Measurements from ENCODE around the gene NHERF1. TPM values are rescaled to one million over a fixed set of nuclear protein-coding genes. Genes with fewer than 3 reads are reported as not detected.

The NHERF1 gene
- total and polyA plus RNA-seq, 2 of the 13 experiments (the other 11 are each of a cell fraction or from before 2014, with no cell fraction given), result 169 to 269 TPM

DNA sequence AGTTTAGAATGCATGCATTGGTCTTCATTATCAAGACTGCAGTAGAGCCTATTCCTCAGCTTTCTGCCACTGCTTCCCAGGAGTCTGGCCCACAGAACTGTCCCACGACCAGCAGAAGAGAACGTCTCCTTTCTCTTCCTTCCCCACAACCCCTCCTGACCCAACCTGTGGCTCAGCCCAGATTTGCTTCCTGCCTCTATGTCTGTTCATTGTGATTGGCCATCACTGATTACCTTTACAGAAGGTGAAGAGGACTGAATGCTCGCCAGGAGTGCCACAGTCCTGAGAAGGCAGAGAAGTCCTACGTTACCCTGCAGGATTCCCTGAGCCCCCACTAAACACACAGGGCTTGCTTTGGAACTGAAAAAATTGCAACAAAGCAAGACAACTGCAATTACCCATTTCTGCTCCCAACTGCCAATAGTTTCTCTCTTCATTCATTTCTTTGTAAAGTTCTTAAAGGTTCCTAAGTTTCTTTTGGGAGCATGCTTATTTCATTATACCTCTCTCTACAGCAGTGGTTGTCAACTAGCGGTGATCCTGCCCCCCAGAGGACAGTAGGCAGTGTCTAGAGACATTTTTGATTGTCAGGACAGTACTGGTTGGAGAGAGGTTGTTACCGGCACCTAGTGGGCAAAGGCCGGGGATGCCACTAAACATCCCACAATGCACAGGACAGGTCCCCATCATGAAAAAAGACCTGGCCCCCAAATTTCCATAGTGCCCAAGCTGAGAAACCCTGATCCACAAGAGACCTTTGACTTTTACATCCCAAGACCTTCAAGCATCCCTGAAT is 32.2 kb downstream of the NHERF1 start (continued):
- TF ChIP-seq, protein P1, sequence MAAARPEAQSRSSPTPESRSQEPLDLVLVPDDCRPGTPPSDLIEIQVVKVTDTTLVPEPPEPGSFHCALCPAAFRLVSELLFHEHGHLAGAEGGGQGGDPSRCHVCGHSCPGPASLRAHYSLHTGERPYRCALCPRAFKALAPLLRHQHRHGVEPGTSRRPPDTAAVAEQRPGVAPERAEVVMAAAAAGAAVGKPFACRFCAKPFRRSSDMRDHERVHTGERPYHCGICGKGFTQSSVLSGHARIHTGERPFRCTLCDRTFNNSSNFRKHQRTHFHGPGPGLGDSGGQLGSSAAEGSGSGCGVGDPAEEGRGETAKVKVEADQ (CRISPR knock-in tag; IDR thresholded peaks at IDR 0.05; ENCODE audit: borderline replicate concordance), result no peak
- TF ChIP-seq ZFP90 (CRISPR knock-in tag; IDR thresholded peaks at IDR 0.05; ENCODE audit: borderline replicate concordance) (no peak), LBX2 (CRISPR knock-in tag; IDR thresholded peaks at IDR 0.05; ENCODE audit: borderline replicate concordance) (no peak), CBX2 (IDR thresholded peaks at IDR 0.05; ENCODE audit: low read depth, low read length) (no peak), CBX2 (CRISPR knock-in tag; IDR thresholded peaks at IDR 0.05; ENCODE audit: low read depth) (no peak), HCFC1 (IDR thresholded peaks at IDR 0.05; ENCODE audit: low read depth, low read length) (no peak), ZBTB42 (CRISPR knock-in tag; IDR thresholded peaks at IDR 0.05) (no peak), EED (CRISPR knock-in tag; IDR thresholded peaks at IDR 0.05) (peak; percentile 30; the same call in 1 of the 2 replicates), ZBTB10 (CRISPR knock-in tag; IDR thresholded peaks at IDR 0.05; ENCODE audit: borderline replicate concordance) (no peak), NFKB2 (CRISPR knock-in tag; IDR thresholded peaks at IDR 0.05; ENCODE audit: borderline replicate concordance) (no peak), PITX1 (CRISPR knock-in tag; IDR thresholded peaks at IDR 0.05) (no peak), SIN3B (IDR thresholded peaks at IDR 0.05; ENCODE audit: low read length) (no peak), SCMH1 (CRISPR knock-in tag; IDR thresholded peaks at IDR 0.05; ENCODE audit: borderline replicate concordance) (no peak), JUN (CRISPR knock-in tag; IDR thresholded peaks at IDR 0.05) (no peak), ZNF230 (CRISPR knock-in tag; IDR thresholded peaks at IDR 0.05) (no peak), ADNP (CRISPR knock-in tag; IDR thresholded peaks at IDR 0.05) (no peak), NFE2L1 (CRISPR knock-in tag; IDR thresholded peaks at IDR 0.05; ENCODE audit: borderline replicate concordance) (no peak), POLR2A (IDR thresholded peaks at IDR 0.05; ENCODE audit: insufficient read depth in 1 of 2, low read depth in 2 of 2, low read length in 2 of 2) (no peak), ZNF777 (CRISPR knock-in tag; IDR thresholded peaks at IDR 0.05) (no peak), RBFOX2 (IDR thresholded peaks at IDR 0.05; ENCODE audit: low read depth, low read length) (no peak)
- TF ChIP-seq, protein P2, sequence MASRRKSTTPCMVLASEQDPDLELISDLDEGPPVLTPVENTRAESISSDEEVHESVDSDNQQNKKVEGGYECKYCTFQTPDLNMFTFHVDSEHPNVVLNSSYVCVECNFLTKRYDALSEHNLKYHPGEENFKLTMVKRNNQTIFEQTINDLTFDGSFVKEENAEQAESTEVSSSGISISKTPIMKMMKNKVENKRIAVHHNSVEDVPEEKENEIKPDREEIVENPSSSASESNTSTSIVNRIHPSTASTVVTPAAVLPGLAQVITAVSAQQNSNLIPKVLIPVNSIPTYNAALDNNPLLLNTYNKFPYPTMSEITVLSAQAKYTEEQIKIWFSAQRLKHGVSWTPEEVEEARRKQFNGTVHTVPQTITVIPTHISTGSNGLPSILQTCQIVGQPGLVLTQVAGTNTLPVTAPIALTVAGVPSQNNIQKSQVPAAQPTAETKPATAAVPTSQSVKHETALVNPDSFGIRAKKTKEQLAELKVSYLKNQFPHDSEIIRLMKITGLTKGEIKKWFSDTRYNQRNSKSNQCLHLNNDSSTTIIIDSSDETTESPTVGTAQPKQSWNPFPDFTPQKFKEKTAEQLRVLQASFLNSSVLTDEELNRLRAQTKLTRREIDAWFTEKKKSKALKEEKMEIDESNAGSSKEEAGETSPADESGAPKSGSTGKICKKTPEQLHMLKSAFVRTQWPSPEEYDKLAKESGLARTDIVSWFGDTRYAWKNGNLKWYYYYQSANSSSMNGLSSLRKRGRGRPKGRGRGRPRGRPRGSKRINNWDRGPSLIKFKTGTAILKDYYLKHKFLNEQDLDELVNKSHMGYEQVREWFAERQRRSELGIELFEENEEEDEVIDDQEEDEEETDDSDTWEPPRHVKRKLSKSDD (CRISPR knock-in tag; IDR thresholded peaks at IDR 0.05; ENCODE audit: low read depth), result no peak
- TF ChIP-seq, protein P3, sequence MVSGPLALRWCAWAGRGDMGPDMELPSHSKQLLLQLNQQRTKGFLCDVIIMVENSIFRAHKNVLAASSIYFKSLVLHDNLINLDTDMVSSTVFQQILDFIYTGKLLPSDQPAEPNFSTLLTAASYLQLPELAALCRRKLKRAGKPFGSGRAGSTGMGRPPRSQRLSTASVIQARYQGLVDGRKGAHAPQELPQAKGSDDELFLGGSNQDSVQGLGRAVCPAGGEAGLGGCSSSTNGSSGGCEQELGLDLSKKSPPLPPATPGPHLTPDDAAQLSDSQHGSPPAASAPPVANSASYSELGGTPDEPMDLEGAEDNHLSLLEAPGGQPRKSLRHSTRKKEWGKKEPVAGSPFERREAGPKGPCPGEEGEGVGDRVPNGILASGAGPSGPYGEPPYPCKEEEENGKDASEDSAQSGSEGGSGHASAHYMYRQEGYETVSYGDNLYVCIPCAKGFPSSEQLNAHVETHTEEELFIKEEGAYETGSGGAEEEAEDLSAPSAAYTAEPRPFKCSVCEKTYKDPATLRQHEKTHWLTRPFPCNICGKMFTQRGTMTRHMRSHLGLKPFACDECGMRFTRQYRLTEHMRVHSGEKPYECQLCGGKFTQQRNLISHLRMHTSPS (CRISPR knock-in tag; IDR thresholded peaks at IDR 0.05; ENCODE audit: low read depth), result no peak
